GM18873 (cell line): ENCODE results near the gene HELZ2.
"Not testable (repeated sequence)": the region's sequence is repeated elsewhere in the genome, so short reads cannot be mapped to it uniquely, and the experiment has no call there.

Experiments
- ATAC-seq: cut with Tn5 transposase; IDR thresholded peaks from one replicate; pipeline ENCODE4 v1.9.1; 2021; ENCODE audit warnings: mild to moderate bottlenecking, moderate library complexity, moderate number of reproducible peaks; ENCODE audit not compliant: unreplicated experiment, low FRiP score

HELZ2 gene

GRCh38 chr20:63574156-63574828, at the start of gene HELZ2:
Gene HELZ2 (minus strand): TSS chr20:63574239. CDS start chr20:63572385, 1,854 bp downstream.
- no peak for ATAC-seq

- ATAC-seq = no peak
These were observed 48.7 kb upstream of the HELZ2 start for GRCh38 chr20:63622732-63623131.

GRCh38 chr20:63622096-63622495, 48.1 kb upstream of the HELZ2 start:
- no peak for ATAC-seq

GRCh38 chr20:63620991-63621390, 47.0 kb upstream of the HELZ2 start:
- ATAC-seq = no peak

DNA sequence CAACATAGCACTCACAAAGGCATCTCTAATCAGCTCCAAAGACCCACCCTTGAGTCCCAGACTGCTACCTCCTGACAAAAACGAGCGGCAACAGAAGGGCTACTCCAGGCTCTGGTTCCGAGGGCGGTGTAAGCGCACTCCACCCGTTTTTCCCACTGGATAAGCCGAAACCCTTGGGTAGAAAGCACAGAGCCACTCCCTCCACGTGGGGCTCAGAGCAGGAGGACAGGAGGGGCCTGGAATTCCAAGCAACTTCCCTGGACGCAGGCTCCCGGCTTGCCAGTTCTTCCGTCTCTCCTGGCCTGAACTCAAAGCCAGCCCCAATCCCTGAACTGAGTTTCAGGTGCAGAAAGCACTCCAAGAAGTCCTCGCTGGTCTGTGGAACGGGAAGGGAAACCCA, 45.5 kb upstream of the HELZ2 start:
- no peak for ATAC-seq

DNA sequence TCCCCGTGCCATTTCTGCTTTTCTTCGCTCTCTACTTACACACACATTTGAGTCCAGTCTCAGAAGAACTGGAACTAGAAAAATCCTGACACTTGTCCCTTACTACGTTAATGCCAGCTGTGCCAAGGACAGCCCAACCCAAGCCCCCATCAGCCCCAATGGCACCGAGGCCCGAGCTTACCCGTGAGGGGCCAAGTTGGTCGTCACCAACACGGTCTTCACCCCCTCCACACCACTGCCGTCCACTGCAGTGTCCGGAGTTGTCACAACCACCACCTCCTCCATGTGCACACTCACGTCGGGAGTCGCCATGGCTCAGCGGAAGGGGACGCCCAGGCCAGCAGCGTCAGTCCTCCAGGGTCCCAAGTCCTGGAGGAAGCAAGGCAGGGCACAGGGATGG, 45.0 kb upstream of the HELZ2 start:
- ATAC-seq = no peak

- no peak for ATAC-seq
These were observed 44.4 kb upstream of the HELZ2 start for GRCh38 chr20:63618291-63618980.

DNA sequence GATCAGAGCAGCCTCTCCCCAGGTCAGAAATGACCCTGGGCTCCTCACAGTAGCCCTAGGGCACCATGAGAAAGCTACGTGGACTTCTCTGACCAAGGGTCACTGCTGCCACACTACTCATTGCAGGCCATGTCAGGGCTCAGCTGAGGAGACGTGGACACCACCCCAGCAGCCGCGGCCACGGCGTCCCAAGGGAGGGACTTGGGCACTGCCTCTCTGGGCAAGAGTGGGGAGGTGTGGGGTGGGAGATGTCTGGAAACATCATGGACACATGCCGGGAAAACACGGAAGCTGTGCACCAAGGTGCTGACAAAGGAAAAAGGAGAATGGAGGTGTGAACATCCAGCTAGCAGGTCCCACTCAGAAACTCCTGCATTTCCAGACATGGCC, 43.8 kb upstream of the HELZ2 start:
- ATAC-seq = no peak

DNA sequence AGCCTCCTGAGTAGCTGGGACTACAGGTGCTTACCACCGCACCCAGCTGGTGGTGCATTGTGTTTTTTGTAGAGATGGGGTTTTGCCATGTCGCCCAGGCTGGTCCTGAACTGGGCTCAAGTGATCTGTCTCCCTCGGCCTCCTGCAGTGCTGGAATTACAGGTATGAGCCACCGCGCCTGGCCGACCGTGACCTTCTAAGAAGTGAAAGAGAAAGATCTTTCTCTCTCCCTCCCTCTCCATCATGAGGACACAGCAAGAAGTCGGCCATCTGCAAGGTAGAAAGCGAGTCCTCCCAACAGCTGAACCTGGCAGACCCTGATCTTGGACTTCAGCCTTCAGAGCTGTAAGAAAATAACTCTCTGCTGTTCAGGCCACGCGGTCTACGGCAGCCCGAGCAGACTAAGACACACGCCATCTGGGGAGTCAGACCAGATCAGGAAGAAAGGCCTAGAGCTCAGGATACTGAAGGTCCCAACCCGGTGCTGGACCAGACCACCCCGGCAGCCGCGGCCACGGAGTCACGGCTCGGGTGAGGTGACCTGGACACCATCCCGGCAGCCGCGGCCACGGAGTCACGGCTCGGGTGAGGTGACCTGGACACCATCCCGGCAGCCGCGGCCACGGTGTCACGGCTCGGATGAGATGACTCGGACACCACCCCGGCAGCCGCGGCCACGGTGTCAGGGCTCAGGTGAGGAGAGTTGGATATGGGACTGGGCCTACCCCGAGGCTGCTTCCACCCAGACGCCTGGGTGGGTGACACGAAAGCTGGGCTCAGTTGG, 43.2 kb upstream of the HELZ2 start:
- ATAC-seq = no peak

GRCh38 chr20:63613863-63614594, 40.0 kb upstream of the HELZ2 start:
- not testable (repeated sequence) for ATAC-seq

GRCh38 chr20:63612276-63612931, 38.4 kb upstream of the HELZ2 start:
- ATAC-seq = no peak

DNA sequence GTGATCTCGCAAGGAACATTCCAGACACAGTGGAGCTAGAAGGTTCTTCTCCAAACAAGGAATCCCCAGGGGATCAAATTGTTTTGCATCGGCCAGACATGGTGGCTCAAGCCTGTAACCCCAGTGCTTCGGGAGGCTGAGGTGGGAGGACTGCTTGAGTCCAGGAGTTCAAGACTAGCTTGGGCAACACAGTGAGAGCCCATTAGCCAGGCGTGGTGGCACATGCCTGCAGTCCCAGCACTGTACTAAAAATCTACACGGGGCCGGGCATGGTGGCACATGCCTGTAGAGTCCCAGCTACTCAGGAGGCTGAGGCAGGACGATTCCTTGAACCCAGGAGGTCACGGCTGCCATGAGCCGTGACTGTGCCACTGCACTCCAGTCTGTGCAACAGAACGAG, 37.6 kb upstream of the HELZ2 start:
- ATAC-seq = no peak

DNA sequence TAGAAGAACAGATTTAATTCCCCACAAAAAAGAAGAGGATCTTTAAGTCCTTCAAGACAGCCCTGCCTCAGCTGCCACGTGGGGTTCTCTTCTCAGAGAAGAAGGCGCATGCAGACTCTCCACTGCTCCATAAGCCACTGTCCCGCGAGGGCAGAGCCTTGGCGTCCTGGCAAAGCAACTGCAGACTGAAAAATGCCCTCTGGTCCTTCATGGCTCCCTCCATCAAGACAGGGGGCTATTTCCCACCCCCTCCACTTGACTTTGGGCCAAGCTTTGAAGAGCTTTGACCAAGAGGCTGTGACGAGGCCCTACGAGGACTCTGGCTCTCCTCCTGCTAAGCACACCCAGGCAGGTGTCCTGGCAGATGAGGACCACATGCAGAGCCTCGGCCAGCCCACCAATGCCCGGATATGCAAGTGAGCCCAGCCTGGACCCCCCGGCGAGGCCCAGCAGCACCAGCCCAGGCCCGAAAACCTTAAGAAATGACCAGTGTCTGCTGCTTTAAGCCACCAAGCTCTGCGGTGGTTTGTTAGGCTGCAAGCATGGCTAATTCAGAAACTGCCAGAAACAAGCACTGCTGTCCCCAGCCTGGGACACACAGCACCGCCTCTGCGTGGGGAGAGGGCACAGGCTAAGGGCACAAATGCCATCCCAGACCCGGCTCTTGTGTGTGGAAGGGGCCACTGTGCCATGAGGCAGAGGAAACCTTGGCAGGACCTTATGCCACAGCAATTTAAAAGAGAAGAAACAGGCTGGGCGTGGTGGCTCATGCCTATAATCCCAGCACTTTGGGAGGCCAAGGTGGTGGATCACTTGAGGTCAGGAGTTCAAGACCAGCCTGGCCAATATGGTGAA, 36.8 kb upstream of the HELZ2 start:
- ATAC-seq = no peak

DNA sequence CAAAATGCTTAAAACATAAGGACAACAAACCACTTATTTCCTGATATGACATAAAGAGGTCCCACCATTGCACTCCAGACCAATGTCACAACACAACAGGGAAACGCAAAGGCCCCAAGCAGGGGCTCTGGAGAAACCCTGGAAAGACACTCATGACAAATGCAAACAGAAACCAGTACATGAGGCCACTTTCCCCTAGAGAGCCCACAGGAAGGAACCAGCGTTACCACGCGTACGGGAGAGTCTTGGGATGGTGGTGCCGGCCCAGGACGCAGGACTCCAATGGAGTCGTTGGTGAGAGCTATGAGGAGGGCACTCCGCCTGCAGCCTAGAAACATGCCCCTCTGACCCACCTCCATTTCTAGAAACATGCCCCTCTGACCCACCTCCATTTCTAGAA, 32.6 kb upstream of the HELZ2 start:
- no peak for ATAC-seq

DNA sequence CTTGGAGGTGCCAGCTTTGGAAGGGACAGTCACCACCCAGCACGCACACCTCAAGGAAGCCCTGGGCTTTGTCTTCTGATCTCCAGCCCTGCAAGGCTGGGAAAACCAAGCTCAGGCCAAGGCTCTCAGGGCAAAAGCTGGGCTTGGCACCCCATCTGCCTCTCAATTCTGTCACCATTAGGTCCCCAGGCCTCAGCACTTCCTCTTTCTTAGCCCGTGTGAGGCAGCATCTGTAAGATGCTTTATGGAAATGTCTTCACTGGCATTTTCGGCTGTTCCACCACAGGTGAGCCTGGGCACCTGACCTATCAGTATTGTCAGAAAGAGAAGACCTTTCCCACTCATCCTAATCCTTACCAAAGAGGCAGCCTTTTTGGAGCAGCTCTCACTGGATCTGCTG, 28.3 kb upstream of the HELZ2 start:
- ATAC-seq = no peak

GRCh38 chr20:63601679-63602078, 27.6 kb upstream of the HELZ2 start:
- not testable (repeated sequence) for ATAC-seq

- no peak for ATAC-seq
These were observed 25.5 kb upstream of the HELZ2 start for GRCh38 chr20:63599396-63600050.

DNA sequence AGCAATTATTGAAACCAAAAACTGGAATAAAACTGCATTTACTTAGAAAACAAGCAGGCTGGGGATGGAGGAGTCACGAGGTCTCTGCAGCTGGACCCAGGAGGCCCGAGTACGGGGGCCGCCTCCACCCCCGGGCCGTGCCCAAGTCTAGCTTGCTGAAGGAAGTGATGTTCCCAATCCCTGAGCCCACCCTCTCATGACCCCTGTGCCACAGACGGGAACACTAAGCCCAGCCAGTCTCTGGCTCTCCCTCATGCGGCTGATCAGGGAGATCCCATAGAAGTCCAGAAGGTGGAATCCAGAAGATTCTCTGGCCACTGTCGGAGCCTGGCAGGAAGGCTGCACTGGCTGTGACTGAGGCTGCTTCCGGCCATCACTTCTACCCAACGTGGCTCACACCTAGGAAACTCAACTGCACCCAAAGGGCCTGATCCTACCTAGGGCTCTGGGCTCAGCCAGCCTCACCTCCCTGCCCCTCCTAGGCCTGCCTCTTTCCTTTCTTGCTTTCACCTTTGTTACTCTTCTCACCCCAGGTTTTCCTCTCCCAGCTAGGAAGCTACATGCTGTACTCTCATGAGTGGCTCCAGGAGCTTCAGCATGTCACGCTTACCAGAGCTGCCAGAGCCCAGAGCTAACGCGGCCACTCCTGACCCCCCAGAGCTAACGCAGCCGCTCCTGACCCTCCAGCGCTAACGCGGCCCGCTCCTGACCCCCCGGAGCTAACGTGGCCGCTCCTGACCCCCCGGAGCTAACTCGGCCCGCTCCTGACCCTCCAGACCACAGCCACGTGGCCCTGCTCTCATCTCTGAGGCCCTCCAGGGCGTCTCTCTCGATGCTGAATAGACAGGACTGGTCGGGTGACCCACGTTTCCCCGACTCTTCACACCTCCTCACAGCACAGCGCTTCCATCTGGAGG, 24.7 kb upstream of the HELZ2 start:
- ATAC-seq = no peak
